HL-60 (cell line): ENCODE data around the gene XXYLT1.

Experiments
- DNase-seq, 2 experiments: peaks; one replicate each; pipeline ENCODE4 v3.0.0-alpha.2; 2010 to 2020; ENCODE audit warnings: low read depth in 1 of 2, low spot score in 1 of 2
- H3K27ac ChIP-seq: fragments of 250-450 bp; sonication (Bioruptor Pico); replicated peaks from 2 replicates; pipeline ENCODE4 v1.5.1; 2020; ENCODE audit warnings: mild to moderate bottlenecking, moderate library complexity
- H3K27me3 ChIP-seq: fragments of 250-450 bp; sonication (Bioruptor Pico); 2 replicates; pipeline ENCODE4 v1.5.1; 2021; ENCODE audit warnings: mild to moderate bottlenecking, moderate library complexity; ENCODE audit not compliant: insufficient read depth, poor library complexity, severe bottlenecking
- H3K4me3 ChIP-seq: replicated peaks from 2 replicates; pipeline ENCODE4 v1.5.1; 2011; ENCODE audit warnings: mild to moderate bottlenecking, control low read depth, low read length; ENCODE audit not compliant: insufficient read depth
- GABPA ChIP-seq: IDR thresholded peaks from 2 replicates; pipeline ENCODE4 v1.6.1; 2012; ENCODE audit warnings: low read depth
- POLR2AphosphoS5 ChIP-seq: IDR thresholded peaks from 2 replicates; pipeline ENCODE4 v1.6.1; 2012; ENCODE audit warnings: low read depth
- SPI1 ChIP-seq: IDR thresholded peaks from 2 replicates; pipeline ENCODE4 v1.6.1; 2012; ENCODE audit warnings: low read depth, mild to moderate bottlenecking, borderline replicate concordance
- TF ChIP-seq, protein P1 (sequence below): IDR thresholded peaks from 2 replicates; pipeline ENCODE4 v1.6.1; 2012; ENCODE audit warnings: low read depth; ENCODE audit not compliant: insufficient replicate concordance
- TF ChIP-seq, protein P2 (sequence below): IDR thresholded peaks from one replicate; pipeline ENCODE4 v1.5.1; 2011; ENCODE audit warnings: low read length, control low read depth, inconsistent platforms; ENCODE audit not compliant: insufficient read depth

The XXYLT1 gene

GRCh38 chr3:195080571-195081151 lies 190.3 kb downstream of the XXYLT1 start:
- DNase-seq = no peak
- TF ChIP-seq POLR2AphosphoS5 (no peak), SPI1 (no peak), GABPA (no peak)
- TF ChIP-seq, protein P1, sequence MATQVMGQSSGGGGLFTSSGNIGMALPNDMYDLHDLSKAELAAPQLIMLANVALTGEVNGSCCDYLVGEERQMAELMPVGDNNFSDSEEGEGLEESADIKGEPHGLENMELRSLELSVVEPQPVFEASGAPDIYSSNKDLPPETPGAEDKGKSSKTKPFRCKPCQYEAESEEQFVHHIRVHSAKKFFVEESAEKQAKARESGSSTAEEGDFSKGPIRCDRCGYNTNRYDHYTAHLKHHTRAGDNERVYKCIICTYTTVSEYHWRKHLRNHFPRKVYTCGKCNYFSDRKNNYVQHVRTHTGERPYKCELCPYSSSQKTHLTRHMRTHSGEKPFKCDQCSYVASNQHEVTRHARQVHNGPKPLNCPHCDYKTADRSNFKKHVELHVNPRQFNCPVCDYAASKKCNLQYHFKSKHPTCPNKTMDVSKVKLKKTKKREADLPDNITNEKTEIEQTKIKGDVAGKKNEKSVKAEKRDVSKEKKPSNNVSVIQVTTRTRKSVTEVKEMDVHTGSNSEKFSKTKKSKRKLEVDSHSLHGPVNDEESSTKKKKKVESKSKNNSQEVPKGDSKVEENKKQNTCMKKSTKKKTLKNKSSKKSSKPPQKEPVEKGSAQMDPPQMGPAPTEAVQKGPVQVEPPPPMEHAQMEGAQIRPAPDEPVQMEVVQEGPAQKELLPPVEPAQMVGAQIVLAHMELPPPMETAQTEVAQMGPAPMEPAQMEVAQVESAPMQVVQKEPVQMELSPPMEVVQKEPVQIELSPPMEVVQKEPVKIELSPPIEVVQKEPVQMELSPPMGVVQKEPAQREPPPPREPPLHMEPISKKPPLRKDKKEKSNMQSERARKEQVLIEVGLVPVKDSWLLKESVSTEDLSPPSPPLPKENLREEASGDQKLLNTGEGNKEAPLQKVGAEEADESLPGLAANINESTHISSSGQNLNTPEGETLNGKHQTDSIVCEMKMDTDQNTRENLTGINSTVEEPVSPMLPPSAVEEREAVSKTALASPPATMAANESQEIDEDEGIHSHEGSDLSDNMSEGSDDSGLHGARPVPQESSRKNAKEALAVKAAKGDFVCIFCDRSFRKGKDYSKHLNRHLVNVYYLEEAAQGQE = no peak
- TF ChIP-seq, protein P2, sequence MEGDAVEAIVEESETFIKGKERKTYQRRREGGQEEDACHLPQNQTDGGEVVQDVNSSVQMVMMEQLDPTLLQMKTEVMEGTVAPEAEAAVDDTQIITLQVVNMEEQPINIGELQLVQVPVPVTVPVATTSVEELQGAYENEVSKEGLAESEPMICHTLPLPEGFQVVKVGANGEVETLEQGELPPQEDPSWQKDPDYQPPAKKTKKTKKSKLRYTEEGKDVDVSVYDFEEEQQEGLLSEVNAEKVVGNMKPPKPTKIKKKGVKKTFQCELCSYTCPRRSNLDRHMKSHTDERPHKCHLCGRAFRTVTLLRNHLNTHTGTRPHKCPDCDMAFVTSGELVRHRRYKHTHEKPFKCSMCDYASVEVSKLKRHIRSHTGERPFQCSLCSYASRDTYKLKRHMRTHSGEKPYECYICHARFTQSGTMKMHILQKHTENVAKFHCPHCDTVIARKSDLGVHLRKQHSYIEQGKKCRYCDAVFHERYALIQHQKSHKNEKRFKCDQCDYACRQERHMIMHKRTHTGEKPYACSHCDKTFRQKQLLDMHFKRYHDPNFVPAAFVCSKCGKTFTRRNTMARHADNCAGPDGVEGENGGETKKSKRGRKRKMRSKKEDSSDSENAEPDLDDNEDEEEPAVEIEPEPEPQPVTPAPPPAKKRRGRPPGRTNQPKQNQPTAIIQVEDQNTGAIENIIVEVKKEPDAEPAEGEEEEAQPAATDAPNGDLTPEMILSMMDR = no peak
- Histone ChIP-seq H3K27ac (no peak overlapping the region), H3K4me3 (no peak overlapping the region), H3K27me3 (no peaks in the 10 kb centered on the region)

DNA sequence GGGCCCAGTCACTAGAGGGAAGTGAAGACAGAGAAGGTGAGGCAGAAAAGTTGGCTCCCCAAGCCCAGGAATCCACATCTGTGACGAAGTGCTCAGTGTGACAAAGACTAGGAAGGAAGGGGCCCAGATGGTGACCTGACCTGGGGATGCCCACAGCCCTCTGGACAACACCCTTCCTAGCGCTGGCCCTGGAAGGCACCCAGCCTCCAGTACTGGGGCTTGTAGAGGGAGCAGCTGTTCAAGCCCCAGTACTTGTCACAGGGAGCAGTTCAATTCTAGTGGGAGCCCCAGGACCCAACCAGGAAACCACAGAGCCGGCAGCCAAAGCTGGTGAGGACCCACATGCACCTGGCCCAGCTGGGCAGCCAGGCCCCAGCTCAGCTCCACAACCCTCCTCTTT lies 190.8 kb downstream of the XXYLT1 start:
- Histone ChIP-seq H3K27me3 (no peaks in the 10 kb centered on the region), H3K4me3 (no peak overlapping the region), H3K27ac (no peak overlapping the region)
- peak in 1 of 2 experiments; percentile 42 for DNase-seq
- TF ChIP-seq GABPA (no peak), POLR2AphosphoS5 (peak; percentile 34; the same call in 1 of the 2 replicates)
- TF ChIP-seq, protein P1 = no peak

DNA sequence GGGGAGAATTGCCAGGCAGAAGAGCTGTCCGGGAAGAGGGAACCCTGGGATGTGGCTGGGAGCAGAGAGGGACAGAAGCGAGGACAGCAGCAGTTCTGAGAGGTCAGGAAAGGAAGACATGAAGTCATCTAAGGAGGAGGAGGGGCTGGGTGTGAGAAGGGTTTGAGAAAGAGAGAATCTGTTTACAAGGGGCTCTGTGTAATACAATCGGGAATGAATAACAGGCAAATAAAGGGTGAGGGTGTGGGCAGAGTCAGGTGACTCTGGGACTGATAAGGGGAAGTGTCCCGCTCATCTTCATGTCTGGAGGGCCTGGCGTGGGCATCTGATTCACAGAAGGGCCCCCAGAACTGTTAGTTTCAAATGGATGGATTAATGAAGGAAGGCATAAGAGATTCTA lies 191.3 kb downstream of the XXYLT1 start:
- Histone ChIP-seq H3K4me3 (no peak overlapping the region), H3K27me3 (no peaks in the 10 kb centered on the region), H3K27ac (no peak overlapping the region)
- DNase-seq = no peak
- TF ChIP-seq, protein P2 = no peak
- TF ChIP-seq POLR2AphosphoS5 = no peak
- no peak for TF ChIP-seq GABPA

GRCh38 chr3:195078891-195079440 lies 192.0 kb downstream of the XXYLT1 start:
- no peak for TF ChIP-seq SPI1
- TF ChIP-seq, protein P1 = no peak
- TF ChIP-seq POLR2AphosphoS5 = no peak
- TF ChIP-seq, protein P2 = no peak
- no peak for TF ChIP-seq GABPA
- Histone ChIP-seq H3K27me3 (no peaks in the 10 kb centered on the region), H3K4me3 (no peak overlapping the region), H3K27ac (no peak overlapping the region)
- no peak for DNase-seq
